Activated T-cell treated with anti-CD3 and anti-CD28 coated beads, Interleukin-2, amount 50 U/mL, for 24 hours (primary cell): ENCODE data around the gene SMG1.
"Not testable (repeated sequence)": the region's sequence is repeated elsewhere in the genome, so short reads cannot be mapped to it uniquely, and the experiment has no call there.

Experiments used
- DNase-seq: peaks from one replicate; pipeline ENCODE4 v3.0.0-alpha.2; 2020
- H3K27ac Mint-ChIP-seq: 2 replicates; pipeline ENCODE4 v1.8.0; 2020; ENCODE audit warnings: mild to moderate bottlenecking, mixed read lengths
- H3K27me3 Mint-ChIP-seq: 2 replicates; pipeline ENCODE4 v1.8.0; 2020; ENCODE audit warnings: mixed read lengths
- H3K36me3 Mint-ChIP-seq: 2 replicates; pipeline ENCODE4 v1.8.0; 2020; ENCODE audit warnings: low read depth, mixed read lengths
- H3K4me1 Mint-ChIP-seq: 2 replicates; pipeline ENCODE4 v1.8.0; 2020; ENCODE audit warnings: low read depth, mixed read lengths
- H3K4me3 Mint-ChIP-seq: 2 replicates; pipeline ENCODE4 v1.8.0; 2020; ENCODE audit warnings: mild to moderate bottlenecking, moderate library complexity, mixed read lengths
- H3K9me3 Mint-ChIP-seq: 2 replicates; pipeline ENCODE4 v1.8.0; 2020; ENCODE audit warnings: mixed read lengths

The SMG1 gene

GRCh38 chr16:18784917-18785623 is 141.1 kb downstream of the SMG1 start:
- peaks cover 87% of the 10 kb centered on the region for H3K36me3 Mint-ChIP-seq
- no peaks in the 10 kb centered on the region for H3K9me3 Mint-ChIP-seq
- no peak for DNase-seq
- H3K4me3 Mint-ChIP-seq, result peak overlapping the region; percentile 94
- peak overlapping the region; percentile 97 for H3K27ac Mint-ChIP-seq
- peaks cover 56% of the 10 kb centered on the region for H3K4me1 Mint-ChIP-seq
- no peaks in the 10 kb centered on the region for H3K27me3 Mint-ChIP-seq

GRCh38 chr16:18783430-18784341 is 142.5 kb downstream of the SMG1 start:
- Mint-ChIP-seq H3K9me3 (no peaks in the 10 kb centered on the region), H3K27me3 (no peaks in the 10 kb centered on the region), H3K36me3 (peaks cover 77% of the 10 kb centered on the region), H3K4me3 (peak overlapping the region; percentile 94), H3K4me1 (peaks cover 55% of the 10 kb centered on the region), H3K27ac (peak overlapping the region; percentile 97)
- no peak for DNase-seq

GRCh38 chr16:18782697-18783429 is 143.3 kb downstream of the SMG1 start:
- H3K36me3 Mint-ChIP-seq, result peaks cover 70% of the 10 kb centered on the region
- H3K4me1 Mint-ChIP-seq, result peaks cover 48% of the 10 kb centered on the region
- H3K27ac Mint-ChIP-seq, result peak overlapping the region; percentile 90
- DNase-seq, result no peak
- H3K4me3 Mint-ChIP-seq, result peak overlapping the region; percentile 35
- H3K27me3 Mint-ChIP-seq, result no peaks in the 10 kb centered on the region
- H3K9me3 Mint-ChIP-seq, result no peaks in the 10 kb centered on the region

GRCh38 chr16:18781232-18781631 is 145.0 kb downstream of the SMG1 start:
- not testable (repeated sequence) for DNase-seq, H3K27me3 Mint-ChIP-seq, H3K4me3 Mint-ChIP-seq, H3K9me3 Mint-ChIP-seq, H3K27ac Mint-ChIP-seq
- Mint-ChIP-seq H3K4me1 (peaks cover 33% of the 10 kb centered on the region), H3K36me3 (peaks cover 53% of the 10 kb centered on the region)

GRCh38 chr16:18780460-18781026 is 145.7 kb downstream of the SMG1 start:
- not testable (repeated sequence) for H3K27ac Mint-ChIP-seq, DNase-seq, H3K27me3 Mint-ChIP-seq, H3K4me3 Mint-ChIP-seq, H3K9me3 Mint-ChIP-seq
- H3K4me1 Mint-ChIP-seq, result peaks cover 26% of the 10 kb centered on the region
- peaks cover 46% of the 10 kb centered on the region for H3K36me3 Mint-ChIP-seq

GRCh38 chr16:18777664-18778063 is 148.5 kb downstream of the SMG1 start:
- H3K9me3 Mint-ChIP-seq, DNase-seq, H3K27me3 Mint-ChIP-seq, H3K27ac Mint-ChIP-seq, H3K4me1 Mint-ChIP-seq, H3K4me3 Mint-ChIP-seq: not testable (repeated sequence)
- peaks cover 18% of the 10 kb centered on the region for H3K36me3 Mint-ChIP-seq

- not testable (repeated sequence) for DNase-seq, H3K4me1 Mint-ChIP-seq, H3K27ac Mint-ChIP-seq, H3K27me3 Mint-ChIP-seq, H3K9me3 Mint-ChIP-seq, H3K4me3 Mint-ChIP-seq, H3K36me3 Mint-ChIP-seq
These were observed 149.9 kb downstream of the SMG1 start for GRCh38 chr16:18776334-18776733.

GRCh38 chr16:18774651-18775050 is 151.6 kb downstream of the SMG1 start:
- H3K27ac Mint-ChIP-seq, H3K36me3 Mint-ChIP-seq, H3K9me3 Mint-ChIP-seq, DNase-seq, H3K27me3 Mint-ChIP-seq, H3K4me3 Mint-ChIP-seq, H3K4me1 Mint-ChIP-seq: not testable (repeated sequence)

- not testable (repeated sequence) for H3K27me3 Mint-ChIP-seq, DNase-seq, H3K36me3 Mint-ChIP-seq, H3K9me3 Mint-ChIP-seq, H3K4me3 Mint-ChIP-seq, H3K27ac Mint-ChIP-seq
- peaks cover 19% of the 10 kb centered on the region for H3K4me1 Mint-ChIP-seq
These were observed 154.0 kb downstream of the SMG1 start for GRCh38 chr16:18772171-18772570.

GRCh38 chr16:18770336-18770962 is 155.8 kb downstream of the SMG1 start:
- H3K27me3 Mint-ChIP-seq, H3K9me3 Mint-ChIP-seq, DNase-seq, H3K4me3 Mint-ChIP-seq, H3K36me3 Mint-ChIP-seq: not testable (repeated sequence)
- Mint-ChIP-seq H3K4me1 (peaks cover 24% of the 10 kb centered on the region), H3K27ac (peak overlapping the region; percentile 55)

GRCh38 chr16:18767217-18767616 is 159.0 kb downstream of the SMG1 start:
- H3K9me3 Mint-ChIP-seq, H3K4me3 Mint-ChIP-seq, DNase-seq, H3K36me3 Mint-ChIP-seq, H3K27me3 Mint-ChIP-seq: not testable (repeated sequence)
- H3K4me1 Mint-ChIP-seq, result peaks cover 26% of the 10 kb centered on the region
- peak overlapping the region; percentile 18 for H3K27ac Mint-ChIP-seq

- H3K4me3 Mint-ChIP-seq, DNase-seq, H3K27me3 Mint-ChIP-seq, H3K27ac Mint-ChIP-seq, H3K36me3 Mint-ChIP-seq, H3K9me3 Mint-ChIP-seq: not testable (repeated sequence)
- H3K4me1 Mint-ChIP-seq, result peaks cover 12% of the 10 kb centered on the region
These were observed 163.5 kb downstream of the SMG1 start for GRCh38 chr16:18762713-18763112.

- H3K36me3 Mint-ChIP-seq, H3K9me3 Mint-ChIP-seq, H3K4me3 Mint-ChIP-seq, H3K27ac Mint-ChIP-seq, H3K27me3 Mint-ChIP-seq: not testable (repeated sequence)
- DNase-seq, result peak; percentile 71
- peaks cover 13% of the 10 kb centered on the region for H3K4me1 Mint-ChIP-seq
These were observed 166.3 kb downstream of the SMG1 start for GRCh38 chr16:18759598-18760520.
